ENCODE data around the gene HPX.

DNA sequence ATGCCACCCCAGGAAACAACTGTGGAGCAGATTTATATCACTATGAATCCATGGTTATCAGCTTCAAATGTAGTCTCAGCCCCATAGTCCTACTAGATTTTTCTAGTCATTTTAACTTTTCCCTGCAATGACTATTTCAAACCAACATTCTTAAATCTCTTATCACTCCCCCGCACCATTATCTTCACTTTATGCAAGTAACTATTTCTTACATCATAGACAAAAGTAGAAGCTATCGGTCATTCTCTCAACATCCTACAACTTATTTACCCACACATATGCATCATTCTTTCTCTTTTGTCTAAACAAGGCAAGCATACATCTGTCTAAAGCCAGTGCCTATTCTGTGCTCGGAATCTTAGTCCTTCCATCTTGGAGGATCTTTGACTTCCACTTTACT is 44.9 kb upstream of the HPX start:
- TF ChIP-seq, protein P1, sequence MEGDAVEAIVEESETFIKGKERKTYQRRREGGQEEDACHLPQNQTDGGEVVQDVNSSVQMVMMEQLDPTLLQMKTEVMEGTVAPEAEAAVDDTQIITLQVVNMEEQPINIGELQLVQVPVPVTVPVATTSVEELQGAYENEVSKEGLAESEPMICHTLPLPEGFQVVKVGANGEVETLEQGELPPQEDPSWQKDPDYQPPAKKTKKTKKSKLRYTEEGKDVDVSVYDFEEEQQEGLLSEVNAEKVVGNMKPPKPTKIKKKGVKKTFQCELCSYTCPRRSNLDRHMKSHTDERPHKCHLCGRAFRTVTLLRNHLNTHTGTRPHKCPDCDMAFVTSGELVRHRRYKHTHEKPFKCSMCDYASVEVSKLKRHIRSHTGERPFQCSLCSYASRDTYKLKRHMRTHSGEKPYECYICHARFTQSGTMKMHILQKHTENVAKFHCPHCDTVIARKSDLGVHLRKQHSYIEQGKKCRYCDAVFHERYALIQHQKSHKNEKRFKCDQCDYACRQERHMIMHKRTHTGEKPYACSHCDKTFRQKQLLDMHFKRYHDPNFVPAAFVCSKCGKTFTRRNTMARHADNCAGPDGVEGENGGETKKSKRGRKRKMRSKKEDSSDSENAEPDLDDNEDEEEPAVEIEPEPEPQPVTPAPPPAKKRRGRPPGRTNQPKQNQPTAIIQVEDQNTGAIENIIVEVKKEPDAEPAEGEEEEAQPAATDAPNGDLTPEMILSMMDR (IDR thresholded peaks at IDR 0.05; ENCODE audit: insufficient read depth, low read length): no peak
- TF ChIP-seq, protein P2, sequence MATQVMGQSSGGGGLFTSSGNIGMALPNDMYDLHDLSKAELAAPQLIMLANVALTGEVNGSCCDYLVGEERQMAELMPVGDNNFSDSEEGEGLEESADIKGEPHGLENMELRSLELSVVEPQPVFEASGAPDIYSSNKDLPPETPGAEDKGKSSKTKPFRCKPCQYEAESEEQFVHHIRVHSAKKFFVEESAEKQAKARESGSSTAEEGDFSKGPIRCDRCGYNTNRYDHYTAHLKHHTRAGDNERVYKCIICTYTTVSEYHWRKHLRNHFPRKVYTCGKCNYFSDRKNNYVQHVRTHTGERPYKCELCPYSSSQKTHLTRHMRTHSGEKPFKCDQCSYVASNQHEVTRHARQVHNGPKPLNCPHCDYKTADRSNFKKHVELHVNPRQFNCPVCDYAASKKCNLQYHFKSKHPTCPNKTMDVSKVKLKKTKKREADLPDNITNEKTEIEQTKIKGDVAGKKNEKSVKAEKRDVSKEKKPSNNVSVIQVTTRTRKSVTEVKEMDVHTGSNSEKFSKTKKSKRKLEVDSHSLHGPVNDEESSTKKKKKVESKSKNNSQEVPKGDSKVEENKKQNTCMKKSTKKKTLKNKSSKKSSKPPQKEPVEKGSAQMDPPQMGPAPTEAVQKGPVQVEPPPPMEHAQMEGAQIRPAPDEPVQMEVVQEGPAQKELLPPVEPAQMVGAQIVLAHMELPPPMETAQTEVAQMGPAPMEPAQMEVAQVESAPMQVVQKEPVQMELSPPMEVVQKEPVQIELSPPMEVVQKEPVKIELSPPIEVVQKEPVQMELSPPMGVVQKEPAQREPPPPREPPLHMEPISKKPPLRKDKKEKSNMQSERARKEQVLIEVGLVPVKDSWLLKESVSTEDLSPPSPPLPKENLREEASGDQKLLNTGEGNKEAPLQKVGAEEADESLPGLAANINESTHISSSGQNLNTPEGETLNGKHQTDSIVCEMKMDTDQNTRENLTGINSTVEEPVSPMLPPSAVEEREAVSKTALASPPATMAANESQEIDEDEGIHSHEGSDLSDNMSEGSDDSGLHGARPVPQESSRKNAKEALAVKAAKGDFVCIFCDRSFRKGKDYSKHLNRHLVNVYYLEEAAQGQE (IDR thresholded peaks at IDR 0.05; ENCODE audit: insufficient replicate concordance, low read depth): no peak
- no peak for TF ChIP-seq GABPA (IDR thresholded peaks at IDR 0.05; ENCODE audit: low read depth)
- no peak for TF ChIP-seq POLR2AphosphoS5 (IDR thresholded peaks at IDR 0.05; ENCODE audit: low read depth)
- no peak for TF ChIP-seq SPI1 (IDR thresholded peaks at IDR 0.05; ENCODE audit: borderline replicate concordance, low read depth)
